Fibroblast of lung (primary cell): ENCODE results near the gene CYP4F12. TPM values are rescaled to one million over a fixed set of nuclear protein-coding genes. Genes with fewer than 3 reads are reported as not detected.

ENCODE experiments used
- DNase-seq, 2 donors: peaks; one replicate each; pipeline versions ENCODE4 v3.0.0 to v3.0.0-alpha.2; 2010; ENCODE audit warnings: low read depth in 2 of 2
- H2AFZ ChIP-seq: 2 replicates; pipeline ENCODE4 v1.5.1; 2012; ENCODE audit warnings: low read length, control low read depth, inconsistent platforms
- H3K27ac ChIP-seq: 2 replicates; pipeline ENCODE4 v1.5.1; 2011; ENCODE audit warnings: low read length, control low read depth; ENCODE audit not compliant: insufficient read depth
- H3K27me3 ChIP-seq: 2 replicates; pipeline ENCODE4 v1.5.1; 2011; ENCODE audit warnings: mild to moderate bottlenecking, low read length; ENCODE audit not compliant: control insufficient read depth, insufficient read depth
- H3K36me3 ChIP-seq: 2 replicates; pipeline ENCODE4 v1.5.1; 2011; ENCODE audit warnings: low read length; ENCODE audit not compliant: control insufficient read depth, insufficient read depth
- H3K4me1 ChIP-seq: 2 replicates; pipeline ENCODE4 v1.5.1; 2011; ENCODE audit warnings: low read length; ENCODE audit not compliant: control insufficient read depth, insufficient read depth; ENCODE audit errors: extremely low read depth
- H3K4me2 ChIP-seq: 2 replicates; pipeline ENCODE4 v1.5.1; 2011; ENCODE audit warnings: low read length, control low read depth; ENCODE audit not compliant: insufficient read depth; ENCODE audit errors: extremely low read depth
- H3K4me3 ChIP-seq, 4 experiments: fragments of 200-600 bp in 1 of 4; sonication (generic) in 1 of 4; replicated peaks in 1 of 4; 2 replicates each; pipeline ENCODE4 v1.5.1; 2011 to 2016; ENCODE audit warnings: low read length in 4 of 4, low read depth in 3 of 4, mild to moderate bottlenecking in 3 of 4, control low read depth in 2 of 4, inconsistent platforms in 1 of 4, mixed read lengths in 1 of 4; ENCODE audit not compliant: insufficient read depth in 1 of 4; ENCODE audit errors: control extremely low read depth in 1 of 4
- H3K79me2 ChIP-seq: 2 replicates; pipeline ENCODE4 v1.5.1; 2012; ENCODE audit warnings: mild to moderate bottlenecking, low read length, inconsistent platforms; ENCODE audit not compliant: control insufficient read depth, insufficient read depth
- H3K9ac ChIP-seq: 2 replicates; pipeline ENCODE4 v1.5.1; 2011; ENCODE audit warnings: mild to moderate bottlenecking, low read length, control low read depth; ENCODE audit not compliant: insufficient read depth
- H3K9me3 ChIP-seq: 2 replicates; pipeline ENCODE4 v1.5.1; 2012; ENCODE audit warnings: low read depth, low read length; ENCODE audit not compliant: control insufficient read depth, insufficient read depth
- H4K20me1 ChIP-seq: 2 replicates; pipeline ENCODE4 v1.5.1; 2011; ENCODE audit warnings: low read length; ENCODE audit not compliant: control insufficient read depth, insufficient read depth; ENCODE audit errors: extremely low read depth
- CTCF ChIP-seq, 2 donors: IDR thresholded peaks in 1 of 2; conservative IDR thresholded peaks in 1 of 2; 1 replicate in 1 of 2; 2 replicates in 1 of 2; pipeline ENCODE4 v1.5.1; 2011 to 2012; ENCODE audit warnings: low read length in 2 of 2, control low read depth in 1 of 2, inconsistent platforms in 1 of 2, low read depth in 1 of 2, mild to moderate bottlenecking in 1 of 2
- EZH2 ChIP-seq: IDR thresholded peaks from 2 replicates; pipeline ENCODE4 v1.5.1; 2012; ENCODE audit warnings: low read length, control low read depth, mild to moderate bottlenecking; ENCODE audit errors: missing control alignments
- polyA plus RNA-seq, 2 donors: library from polyadenylated mRNA; depleted of rRNA in 1 of 2; stranded (reverse) in 1 of 2; unstranded in 1 of 2; fragments of >200 nt; gene quantifications; 2 replicates each; pipeline ENCODE4 v1.2.1, GENCODE V29; 2011 to 2012; ENCODE audit warnings: missing spikeins in 1 of 2
- total RNA-seq: library from RNA; depleted of rRNA; stranded (reverse); fragments of >200 nt; gene quantifications from 2 replicates; pipeline ENCODE4 v1.2.1, GENCODE V29; 2014

The CYP4F12 gene
- total and polyA plus RNA-seq, 2 donors (not counting 1 experiment from before 2014, with no cell fraction given): not detected

- H3K27me3 ChIP-seq: no peaks in the 10 kb centered on the region
- H3K9ac ChIP-seq: no peak overlapping the region
- no peaks in the 10 kb centered on the region for H3K4me1 ChIP-seq
- no peak overlapping the region for H3K4me2 ChIP-seq
- H3K4me3 ChIP-seq: no peak overlapping the region
- H3K27ac ChIP-seq: no peak overlapping the region
- no peaks in the 10 kb centered on the region for H4K20me1 ChIP-seq
- TF ChIP-seq CTCF (conservative IDR thresholded peaks at IDR 0.05 in 1 of 2, IDR thresholded peaks at IDR 0.05 in 1 of 2; ENCODE audit: low read depth in 1 of 2, low read length in 2 of 2) (no peak), EZH2 (no peak)
- no peak for DNase-seq
- H2AFZ ChIP-seq: no peak overlapping the region
- no peaks in the 10 kb centered on the region for H3K36me3 ChIP-seq
- H3K79me2 ChIP-seq: no peaks in the 10 kb centered on the region
- H3K9me3 ChIP-seq: no peaks in the 10 kb centered on the region
These were observed 38.8 kb upstream of the CYP4F12 start for GRCh38 chr19:15634105-15634504.

GRCh38 chr19:15635016-15635805, 37.7 kb upstream of the CYP4F12 start:
- H3K4me2 ChIP-seq: no peak overlapping the region
- H3K27ac ChIP-seq: no peak overlapping the region
- H3K4me3 ChIP-seq: no peak overlapping the region
- H3K9me3 ChIP-seq: no peaks in the 10 kb centered on the region
- DNase-seq: no peak
- no peak overlapping the region for H3K9ac ChIP-seq
- H3K27me3 ChIP-seq: no peaks in the 10 kb centered on the region
- H2AFZ ChIP-seq: no peak overlapping the region
- H4K20me1 ChIP-seq: no peaks in the 10 kb centered on the region
- H3K36me3 ChIP-seq: no peaks in the 10 kb centered on the region
- no peaks in the 10 kb centered on the region for H3K4me1 ChIP-seq
- TF ChIP-seq CTCF (conservative IDR thresholded peaks at IDR 0.05 in 1 of 2, IDR thresholded peaks at IDR 0.05 in 1 of 2; ENCODE audit: low read depth in 1 of 2, low read length in 2 of 2) (no peak), EZH2 (no peak)
- H3K79me2 ChIP-seq: no peaks in the 10 kb centered on the region

- Histone ChIP-seq H3K4me3 (no peak overlapping the region), H3K27me3 (no peaks in the 10 kb centered on the region), H3K36me3 (no peaks in the 10 kb centered on the region), H3K4me1 (no peaks in the 10 kb centered on the region), H3K9ac (no peak overlapping the region), H3K27ac (no peak overlapping the region), H3K9me3 (no peaks in the 10 kb centered on the region), H3K4me2 (no peak overlapping the region), H3K79me2 (no peaks in the 10 kb centered on the region), H2AFZ (no peak overlapping the region), H4K20me1 (no peaks in the 10 kb centered on the region)
- TF ChIP-seq EZH2: no peak
- TF ChIP-seq CTCF (conservative IDR thresholded peaks at IDR 0.05 in 1 of 2, IDR thresholded peaks at IDR 0.05 in 1 of 2; ENCODE audit: low read depth in 1 of 2, low read length in 2 of 2): no peak
- DNase-seq: no peak
These were observed 36.9 kb upstream of the CYP4F12 start for GRCh38 chr19:15636026-15636425.
